HepG2 (cell line): ENCODE measurements around the gene PPP1R9A.

Experiments used
- BATF2 ChIP-seq: sonication (generic); formaldehyde crosslinking; IDR thresholded peaks from 2 replicates; pipeline ENCODE4 v1.8.0; 2022; ENCODE audit warnings: mild to moderate bottlenecking, missing genetic modification reagents, moderate library complexity
- CC2D1A ChIP-seq: sonication (generic); formaldehyde crosslinking; IDR thresholded peaks from 2 replicates; pipeline ENCODE4 v1.8.1; 2023; ENCODE audit warnings: mild to moderate bottlenecking, missing genetic modification reagents
- KDM4B ChIP-seq: sonication (generic); formaldehyde crosslinking; IDR thresholded peaks from 2 replicates; pipeline ENCODE4 v1.4.0; 2020; ENCODE audit warnings: missing genetic modification reagents
- MTF1 ChIP-seq: sonication (generic); formaldehyde crosslinking; IDR thresholded peaks from 2 replicates; pipeline ENCODE4 v1.5.0; 2020; ENCODE audit warnings: missing genetic modification reagents
- ZBTB21 ChIP-seq: sonication (generic); formaldehyde crosslinking; IDR thresholded peaks from 2 replicates; pipeline ENCODE4 v1.4.0; 2020; ENCODE audit warnings: missing genetic modification reagents
- ZBTB42 ChIP-seq: sonication (generic); formaldehyde crosslinking; IDR thresholded peaks from 2 replicates; pipeline ENCODE4 v1.5.0; 2020; ENCODE audit warnings: mild to moderate bottlenecking, missing genetic modification reagents
- ZNF18 ChIP-seq: sonication (generic); formaldehyde crosslinking; IDR thresholded peaks from 2 replicates; pipeline ENCODE4 v1.8.0; 2022; ENCODE audit warnings: mild to moderate bottlenecking, missing genetic modification reagents; ENCODE audit not compliant: insufficient replicate concordance
- TF ChIP-seq, protein P1 (sequence below): IDR thresholded peaks from 2 replicates; pipeline ENCODE4 v1.6.1; 2016; ENCODE audit warnings: missing genetic modification reagents, missing compliant biosample characterization
- TF ChIP-seq, protein P2 (sequence below): sonication (generic); formaldehyde crosslinking; IDR thresholded peaks from 2 replicates; pipeline ENCODE4 v1.5.0; 2020; ENCODE audit warnings: missing genetic modification reagents

GRCh38 chr7:95309951-95310350, 402.6 kb downstream of the PPP1R9A start:
- TF ChIP-seq ZBTB21 (CRISPR knock-in tag) (no peak), KDM4B (CRISPR knock-in tag) (no peak), BATF2 (CRISPR knock-in tag) (no peak), ZBTB42 (no peak), MTF1 (CRISPR knock-in tag) (no peak), CC2D1A (CRISPR knock-in tag) (no peak), ZNF18 (no peak)
- TF ChIP-seq, protein P1, sequence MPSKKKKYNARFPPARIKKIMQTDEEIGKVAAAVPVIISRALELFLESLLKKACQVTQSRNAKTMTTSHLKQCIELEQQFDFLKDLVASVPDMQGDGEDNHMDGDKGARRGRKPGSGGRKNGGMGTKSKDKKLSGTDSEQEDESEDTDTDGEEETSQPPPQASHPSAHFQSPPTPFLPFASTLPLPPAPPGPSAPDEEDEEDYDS (CRISPR knock-in tag) = no peak
- TF ChIP-seq, protein P2, sequence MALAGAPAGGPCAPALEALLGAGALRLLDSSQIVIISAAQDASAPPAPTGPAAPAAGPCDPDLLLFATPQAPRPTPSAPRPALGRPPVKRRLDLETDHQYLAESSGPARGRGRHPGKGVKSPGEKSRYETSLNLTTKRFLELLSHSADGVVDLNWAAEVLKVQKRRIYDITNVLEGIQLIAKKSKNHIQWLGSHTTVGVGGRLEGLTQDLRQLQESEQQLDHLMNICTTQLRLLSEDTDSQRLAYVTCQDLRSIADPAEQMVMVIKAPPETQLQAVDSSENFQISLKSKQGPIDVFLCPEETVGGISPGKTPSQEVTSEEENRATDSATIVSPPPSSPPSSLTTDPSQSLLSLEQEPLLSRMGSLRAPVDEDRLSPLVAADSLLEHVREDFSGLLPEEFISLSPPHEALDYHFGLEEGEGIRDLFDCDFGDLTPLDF (CRISPR knock-in tag) = no peak
